HG03521 (cell line): ENCODE data around the gene KCNQ1OT1.

Source experiments
- ATAC-seq: cut with Tn5 transposase; IDR thresholded peaks from one replicate; pipeline ENCODE4 v1.9.1; 2021; ENCODE audit warnings: mild to moderate bottlenecking, moderate library complexity; ENCODE audit not compliant: unreplicated experiment

The KCNQ1OT1 gene

DNA sequence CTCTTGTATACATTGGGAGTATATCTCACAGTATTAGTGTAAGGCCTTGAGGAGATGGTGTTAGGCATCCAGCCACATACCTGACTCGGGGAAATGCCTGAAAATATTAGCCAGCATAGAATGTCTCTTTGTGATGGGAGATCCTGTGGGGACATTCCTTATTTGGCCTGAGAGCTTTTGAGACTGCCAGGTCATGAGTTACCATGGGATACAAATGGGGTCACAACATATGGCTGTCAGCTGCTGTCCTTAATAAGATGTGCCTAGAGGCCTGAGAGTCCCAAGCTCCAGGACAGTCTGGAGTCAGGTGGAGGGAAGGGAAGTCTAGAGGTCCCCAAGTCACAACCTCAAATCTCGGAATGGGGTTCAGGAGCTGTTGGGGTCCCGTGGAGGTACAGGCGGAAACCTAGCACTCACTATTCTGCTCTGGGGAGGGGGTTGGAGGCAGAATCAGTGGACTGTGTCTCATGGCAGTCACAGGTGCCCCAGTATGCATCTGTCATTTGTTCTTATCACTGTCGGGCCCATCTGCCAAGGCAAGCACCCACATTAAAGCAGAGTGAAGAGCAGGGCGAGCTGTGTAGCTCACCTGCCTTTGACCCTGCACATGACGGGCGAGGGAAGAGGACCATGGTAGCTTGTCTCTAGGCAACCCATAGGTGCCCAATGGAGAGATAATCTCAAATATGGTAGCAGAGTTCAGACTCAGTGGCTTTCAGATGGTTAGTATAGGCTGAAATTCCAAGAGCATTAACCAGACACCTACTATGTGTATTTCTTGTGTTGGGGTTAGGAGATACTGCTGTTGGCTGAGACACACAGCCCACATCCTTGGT lies 29.9 kb downstream of the KCNQ1OT1 start:
- ATAC-seq, result no peak

DNA sequence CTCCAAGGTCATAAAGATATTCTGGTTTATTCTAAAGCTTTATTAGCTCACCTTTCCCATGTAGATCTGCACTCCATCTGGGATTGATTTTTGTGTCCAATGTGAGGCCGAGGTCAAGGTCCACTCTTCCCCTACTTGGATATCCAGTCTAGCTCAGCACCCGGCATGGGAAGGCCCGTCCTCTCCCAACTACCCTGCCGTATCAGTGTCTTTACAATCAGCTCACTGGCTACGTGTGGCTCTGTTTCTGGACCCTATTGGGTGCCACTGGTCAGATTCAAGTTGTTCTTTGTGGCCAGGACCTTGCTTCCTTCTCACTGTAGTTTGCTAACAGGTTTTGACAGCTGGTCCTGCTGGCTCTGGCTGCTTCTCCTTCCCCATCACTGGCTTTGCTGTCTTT lies 30.9 kb downstream of the KCNQ1OT1 start:
- ATAC-seq, result no peak

DNA sequence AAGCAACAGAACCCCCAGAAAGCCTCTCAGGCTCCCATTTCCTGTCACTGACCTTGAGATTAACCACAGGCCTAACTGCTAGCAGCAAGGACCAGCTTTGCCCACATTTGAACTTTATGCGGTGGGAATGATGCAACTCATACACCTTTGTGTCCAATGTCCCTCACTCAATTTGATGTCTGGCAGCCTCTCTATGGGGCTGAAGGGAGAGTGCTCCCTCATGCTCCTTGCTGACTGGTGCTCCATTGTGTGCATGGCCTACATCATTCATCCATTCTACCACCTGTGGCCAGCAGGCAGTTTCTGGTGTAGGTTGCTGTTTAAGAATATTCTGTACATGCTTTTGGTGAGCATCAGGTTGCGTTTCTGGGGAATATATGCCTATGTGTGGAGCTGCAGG lies 31.9 kb downstream of the KCNQ1OT1 start:
- ATAC-seq, result no peak

DNA sequence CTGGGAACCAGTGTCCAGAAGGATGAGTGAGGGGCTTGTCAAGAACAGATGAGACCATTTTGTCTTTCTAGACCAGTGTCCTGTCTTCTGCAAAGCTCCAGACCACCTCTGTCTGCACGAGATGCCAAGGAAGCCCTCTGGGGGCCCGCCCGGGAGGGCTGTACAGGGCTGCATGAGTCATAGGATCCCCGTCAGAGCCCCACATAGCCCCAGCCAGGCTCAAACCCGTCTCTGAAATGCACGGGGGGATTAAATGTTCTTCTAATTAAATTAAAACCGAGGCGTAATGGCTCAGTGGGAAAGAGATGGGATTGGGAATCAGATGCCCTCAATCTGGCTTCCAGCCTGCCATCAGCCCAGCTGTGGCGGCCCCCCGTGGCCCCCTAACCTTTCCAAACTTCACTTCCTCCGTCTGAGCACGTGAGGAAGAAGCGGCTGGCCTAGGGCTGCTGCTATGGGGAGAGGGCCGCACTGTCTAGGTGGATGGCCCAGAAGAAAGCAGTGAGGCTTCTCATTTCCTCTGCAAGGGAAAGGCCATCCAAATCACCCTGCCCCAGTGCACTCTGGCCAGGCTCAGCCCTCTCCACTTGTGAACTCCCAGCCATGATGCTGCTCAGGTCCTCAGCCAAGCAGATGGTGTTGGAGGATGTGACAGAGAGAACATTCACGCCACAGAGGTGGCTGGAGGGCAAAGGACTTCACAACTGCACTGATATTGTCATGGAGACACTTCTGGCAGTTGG lies 32.8 kb downstream of the KCNQ1OT1 start:
- no peak for ATAC-seq

DNA sequence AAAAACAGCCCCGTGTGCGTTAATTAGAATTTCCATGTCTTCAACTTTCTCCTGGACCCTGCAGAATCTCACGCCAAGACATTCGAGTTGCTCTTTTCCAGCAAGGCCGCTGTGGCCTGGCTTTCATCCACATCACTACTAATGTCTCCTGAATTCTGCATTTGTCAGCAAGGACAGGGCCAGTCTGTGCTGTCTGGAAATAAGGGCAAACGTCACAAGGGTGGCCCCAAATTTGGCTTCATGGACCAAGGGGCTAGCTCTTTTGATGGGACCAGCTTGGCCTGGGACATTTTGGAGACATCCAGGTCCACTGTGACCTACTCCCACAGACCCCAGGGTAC lies 33.4 kb downstream of the KCNQ1OT1 start:
- ATAC-seq, result no peak

DNA sequence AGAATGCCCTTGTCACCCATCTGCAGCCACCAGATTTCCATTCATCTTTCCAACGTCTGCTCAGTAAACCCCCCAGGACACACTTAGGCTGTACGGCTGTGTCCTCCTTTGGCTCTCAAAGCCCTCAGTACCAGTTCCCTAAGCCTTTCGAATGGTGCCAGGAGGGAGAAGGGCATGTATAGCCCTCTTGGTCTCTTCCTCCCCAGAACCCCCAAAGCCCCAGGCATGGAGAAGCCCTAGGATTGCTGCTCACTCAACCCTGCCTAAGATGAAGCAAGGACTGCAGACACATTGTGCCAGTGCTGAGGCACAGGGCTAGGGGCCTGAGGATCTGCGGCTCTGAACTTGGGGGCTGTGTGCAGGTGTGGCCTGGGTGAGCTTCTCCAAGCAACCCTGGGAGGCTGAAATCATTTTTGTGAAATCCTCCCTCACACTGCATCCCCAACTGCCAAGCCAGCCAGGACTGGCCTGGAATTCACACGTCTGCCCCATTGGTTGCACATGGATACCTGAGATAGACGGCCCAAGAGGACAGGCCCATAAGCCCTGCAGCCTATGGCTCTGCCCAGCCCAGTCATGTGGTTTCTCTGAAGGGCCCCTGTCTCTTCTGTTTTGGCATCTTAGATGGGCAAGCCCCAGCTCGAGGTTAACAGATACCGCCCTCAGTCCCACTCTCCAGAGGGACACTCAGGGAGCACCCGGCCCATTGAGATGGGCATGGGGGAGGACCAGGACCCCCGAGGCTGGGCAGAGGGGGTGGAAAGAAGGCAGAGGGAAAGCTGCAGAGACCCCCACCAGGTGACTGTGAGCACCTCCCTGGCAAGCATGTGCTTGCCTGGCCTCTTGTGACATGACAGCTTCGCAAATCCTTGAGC lies 34.0 kb downstream of the KCNQ1OT1 start:
- no peak for ATAC-seq

DNA sequence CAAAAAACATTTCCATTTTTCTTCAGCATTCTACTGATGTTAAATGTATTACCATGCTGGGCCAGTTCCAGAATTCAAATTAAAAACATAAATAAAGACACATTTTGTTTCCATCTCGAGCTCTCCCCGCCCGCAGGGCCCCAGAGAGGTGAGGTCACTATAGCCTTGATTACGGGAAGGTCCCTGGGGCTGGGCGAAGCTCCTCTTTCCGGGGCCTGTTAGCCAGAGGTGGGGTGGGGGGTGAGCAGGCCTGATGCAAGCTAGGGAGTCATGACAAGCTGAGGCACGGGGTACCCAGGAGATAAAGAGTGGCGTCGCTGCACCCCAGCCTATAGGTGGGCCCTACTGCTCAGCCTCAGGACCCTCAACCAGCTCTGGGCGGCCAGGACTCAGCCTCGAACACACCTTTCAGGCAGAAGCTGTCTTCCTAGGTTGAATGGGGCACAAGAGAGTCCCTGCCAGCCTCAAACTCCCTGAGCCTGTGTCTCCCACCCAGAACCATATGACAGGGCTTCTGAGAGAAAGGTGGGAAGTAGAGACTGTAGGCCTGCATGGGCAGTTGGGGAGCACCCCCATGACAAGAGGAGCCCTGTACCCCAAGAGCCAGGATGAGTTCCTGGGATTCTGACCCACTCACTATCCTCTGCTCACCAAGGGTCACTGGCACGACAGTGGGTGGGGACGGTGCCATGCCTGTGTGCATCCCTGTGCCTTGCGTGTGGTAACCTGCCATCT lies 34.8 kb downstream of the KCNQ1OT1 start:
- no peak for ATAC-seq

DNA sequence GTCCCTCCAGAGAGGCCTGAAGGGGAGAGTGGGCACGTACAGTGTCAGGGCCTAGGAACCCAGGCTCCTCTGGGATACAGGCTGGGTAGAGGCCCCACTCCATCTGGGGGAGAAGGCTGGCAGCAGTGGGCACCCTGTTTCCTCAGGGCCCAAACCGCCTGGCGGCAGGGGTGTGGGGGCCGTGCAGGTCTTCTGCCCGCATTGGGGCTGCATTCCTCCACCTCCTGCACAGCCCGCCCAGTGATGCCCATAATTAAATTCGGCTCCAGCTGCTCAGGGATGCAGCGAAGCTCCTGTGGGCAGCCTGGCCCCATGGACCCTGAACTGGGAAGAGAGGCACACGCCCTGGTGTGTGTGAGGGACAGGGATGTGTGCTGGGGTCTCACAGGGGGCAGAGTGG lies 35.4 kb downstream of the KCNQ1OT1 start:
- ATAC-seq, result no peak

DNA sequence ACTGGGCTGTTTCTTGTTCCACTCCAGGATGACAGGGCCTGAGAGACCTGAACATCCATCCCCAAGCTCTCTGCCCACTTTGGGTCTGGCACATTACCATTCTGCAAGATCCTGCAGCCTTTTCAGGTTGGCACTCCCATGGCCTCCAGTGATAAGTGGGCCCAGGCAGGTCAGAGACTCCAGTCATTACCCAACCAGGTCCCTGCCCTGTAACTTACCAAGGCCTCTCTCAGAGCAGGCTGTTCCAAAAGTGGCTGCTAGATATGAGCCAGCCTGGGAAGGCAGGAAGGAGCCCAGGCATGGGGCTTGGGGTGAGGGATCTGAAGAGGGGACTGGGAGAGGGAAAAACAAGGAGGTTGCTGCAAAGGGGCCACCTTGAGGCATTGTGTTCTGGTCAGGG lies 35.9 kb downstream of the KCNQ1OT1 start:
- ATAC-seq, result no peak

DNA sequence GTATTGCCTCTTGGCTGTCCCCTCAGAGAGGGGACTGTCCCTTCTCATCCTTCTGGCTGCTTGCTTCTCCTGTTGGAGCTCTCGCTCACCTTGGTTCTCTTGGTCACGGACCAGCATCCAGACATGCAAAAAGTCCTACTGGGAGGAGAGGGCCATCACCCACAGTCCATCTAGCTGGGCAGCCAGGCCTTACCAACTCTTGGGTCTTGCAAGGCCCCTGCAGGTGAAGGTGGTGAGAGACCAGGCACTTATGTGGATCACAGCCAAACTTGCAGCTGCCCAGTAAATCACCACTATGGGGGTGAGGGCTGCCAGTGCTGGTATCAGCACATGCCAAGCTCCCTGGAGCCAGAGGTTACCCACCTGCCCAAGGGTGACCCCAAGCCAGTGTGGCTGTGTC lies 36.3 kb downstream of the KCNQ1OT1 start:
- ATAC-seq, result no peak

DNA sequence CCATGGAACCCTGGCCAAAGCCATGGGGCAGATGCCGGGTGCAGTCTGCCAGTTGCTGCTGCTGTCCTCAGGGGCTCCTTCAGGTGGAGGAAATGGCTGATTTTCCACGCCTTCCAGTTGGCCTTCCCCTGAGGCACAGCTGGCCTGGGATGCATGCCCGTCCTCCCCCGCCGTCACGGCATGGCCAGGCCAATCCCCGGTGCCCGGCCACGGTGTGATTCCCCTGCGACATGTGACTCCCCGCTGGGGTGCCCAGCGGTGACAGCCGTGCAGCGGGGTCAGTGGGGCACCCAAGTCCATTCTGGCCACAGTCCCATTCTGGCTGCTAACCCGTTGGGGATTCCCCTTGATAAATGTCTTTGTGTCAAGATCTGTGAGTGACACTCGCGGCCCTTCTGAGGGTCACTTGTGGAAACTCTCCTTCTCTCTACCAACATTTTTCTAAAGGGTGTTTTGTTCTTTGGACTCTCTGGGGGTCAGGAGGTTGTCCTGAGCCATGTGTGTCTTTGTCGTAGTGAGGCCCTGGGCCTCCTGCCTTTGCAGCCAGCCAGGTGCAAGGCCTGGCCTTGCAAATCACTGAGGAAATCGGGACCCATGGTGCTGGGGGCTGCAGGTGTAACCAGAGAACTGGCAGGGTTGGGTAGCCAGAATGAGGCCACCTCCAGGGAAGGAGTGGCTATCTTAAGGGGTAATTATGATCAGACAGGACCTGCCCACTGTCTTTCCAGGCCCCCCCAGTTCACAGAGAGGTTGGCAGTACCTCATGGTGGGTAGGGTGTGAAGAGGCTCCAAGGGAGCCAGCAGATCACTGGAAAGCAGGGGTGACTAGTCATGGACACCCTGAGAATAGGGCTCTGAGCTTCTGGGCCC lies 37.1 kb downstream of the KCNQ1OT1 start:
- no peak for ATAC-seq

DNA sequence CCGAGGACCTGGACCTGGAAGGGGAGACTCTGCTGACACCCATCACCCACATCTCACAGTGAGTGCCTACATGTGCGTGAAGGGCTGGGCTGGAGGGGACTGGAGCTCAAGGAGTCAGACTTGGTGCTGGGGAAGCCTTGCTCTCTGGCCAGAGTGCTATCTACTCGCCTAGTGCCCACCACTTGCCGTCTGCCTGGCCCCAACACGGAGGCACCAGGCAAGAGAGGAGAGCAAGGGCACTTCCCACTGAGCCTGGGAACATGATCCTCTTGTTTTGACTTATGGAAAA lies 37.8 kb downstream of the KCNQ1OT1 start:
- ATAC-seq, result no peak

DNA sequence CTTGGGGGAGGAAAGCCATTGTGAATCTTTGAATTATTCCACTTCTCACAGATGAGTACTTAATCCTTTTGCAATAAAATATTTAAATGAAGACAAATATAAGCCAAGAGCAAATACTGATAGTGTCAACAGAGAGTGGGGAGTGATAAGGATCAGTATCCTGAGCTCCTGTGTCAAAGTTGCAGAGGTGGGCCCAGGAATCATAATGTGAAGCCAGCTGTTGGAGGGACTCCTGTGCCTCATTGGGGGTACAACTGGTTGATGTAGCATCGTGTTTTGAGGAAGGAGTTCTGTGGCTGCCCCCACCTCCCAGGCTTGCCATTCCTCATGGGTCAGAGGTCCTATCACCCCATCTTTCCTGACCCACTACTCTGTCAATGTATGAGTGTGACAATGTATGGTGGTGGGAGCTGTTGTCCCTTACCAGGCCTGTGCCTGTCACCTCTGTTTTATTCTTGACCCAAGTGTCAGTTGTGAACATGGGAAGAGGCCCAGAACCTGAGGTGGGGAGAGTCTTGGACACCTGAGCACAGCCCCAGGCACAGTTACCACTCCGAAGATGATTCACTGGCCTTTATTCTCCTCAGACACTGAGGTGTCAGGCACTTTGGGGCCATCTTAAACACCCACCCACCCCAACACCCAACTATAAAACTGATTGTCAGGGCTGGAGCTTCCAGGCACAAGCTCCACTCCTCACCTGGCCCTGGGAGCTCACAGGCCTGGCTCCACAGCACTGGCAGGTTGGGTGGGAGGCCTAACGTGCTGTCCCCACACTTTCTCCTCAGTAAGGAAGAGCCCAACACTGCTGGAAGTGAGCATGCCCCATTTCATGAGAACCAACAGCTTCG lies 38.4 kb downstream of the KCNQ1OT1 start:
- no peak for ATAC-seq

DNA sequence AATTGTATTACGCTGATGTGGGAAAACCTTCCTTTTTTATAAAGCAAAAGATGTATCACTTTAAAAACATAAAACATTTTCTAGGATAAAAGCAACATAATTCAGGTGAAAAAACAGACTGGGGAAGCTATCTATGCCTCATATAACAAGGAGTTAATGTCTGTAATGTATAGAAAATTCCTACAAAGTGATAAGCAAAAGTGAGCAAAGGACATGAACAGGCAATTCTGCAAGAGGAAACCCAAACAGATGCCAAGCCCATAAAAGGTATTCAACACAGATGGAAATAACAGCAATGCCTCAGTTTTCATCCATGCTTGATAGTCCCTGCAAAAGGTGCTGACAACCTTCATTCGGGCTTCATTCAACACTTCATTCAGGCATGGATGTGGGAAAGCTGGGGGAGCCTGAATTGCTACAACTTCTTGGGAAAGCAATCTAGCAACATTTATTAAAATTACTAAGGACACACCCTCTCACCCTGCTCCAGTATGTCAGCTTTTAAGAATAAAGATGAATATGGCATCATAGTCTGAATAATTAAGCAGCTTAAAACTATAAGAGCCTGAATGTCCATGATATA lies 39.3 kb downstream of the KCNQ1OT1 start:
- ATAC-seq, result no peak

DNA sequence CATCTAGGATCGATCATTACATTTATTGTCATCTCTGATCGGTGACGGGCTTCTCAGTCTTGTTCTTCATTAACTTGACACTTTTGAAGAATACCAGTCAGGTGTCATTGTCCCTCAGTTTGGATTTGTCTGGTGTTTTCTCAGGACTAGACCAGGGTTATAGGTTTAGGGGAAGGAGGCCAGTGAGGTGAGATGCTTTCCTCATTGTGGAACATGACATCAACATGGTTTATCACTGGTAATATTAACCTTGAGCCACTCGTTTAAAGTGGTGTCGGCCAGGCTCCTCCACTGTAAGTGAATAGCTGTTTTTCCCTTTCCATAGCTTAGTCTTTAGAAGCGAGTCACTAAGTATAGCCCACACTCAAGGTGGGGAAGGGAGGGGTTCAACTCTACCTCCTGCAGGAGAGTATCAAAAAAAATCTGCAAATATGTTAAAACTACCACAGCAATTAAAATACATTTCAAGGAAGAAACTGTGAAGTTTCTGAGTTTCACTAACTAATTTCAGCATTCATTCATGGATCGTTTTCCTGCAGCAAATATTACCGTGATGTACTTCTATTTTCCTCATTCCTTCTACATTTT lies 42.0 kb downstream of the KCNQ1OT1 start:
- ATAC-seq, result no peak

DNA sequence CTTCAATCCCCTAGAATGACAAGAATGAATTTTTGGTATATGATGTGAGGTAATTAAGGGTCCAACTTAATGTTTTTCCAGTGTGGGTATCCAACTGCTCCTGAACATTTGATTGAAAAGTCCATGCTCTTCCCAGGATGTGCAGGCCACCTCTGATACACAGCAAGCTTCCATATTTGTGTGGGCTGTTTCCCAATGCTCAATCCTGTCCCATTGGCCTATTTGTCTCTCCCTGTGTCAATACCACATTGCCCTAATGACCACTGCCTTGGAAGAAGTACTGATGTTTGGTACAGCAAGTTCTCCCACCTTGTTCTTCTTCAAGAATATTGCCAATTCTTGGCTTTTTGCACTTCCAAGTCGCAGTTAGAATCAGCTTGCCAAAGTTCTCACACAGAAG lies 42.9 kb downstream of the KCNQ1OT1 start:
- no peak for ATAC-seq

DNA sequence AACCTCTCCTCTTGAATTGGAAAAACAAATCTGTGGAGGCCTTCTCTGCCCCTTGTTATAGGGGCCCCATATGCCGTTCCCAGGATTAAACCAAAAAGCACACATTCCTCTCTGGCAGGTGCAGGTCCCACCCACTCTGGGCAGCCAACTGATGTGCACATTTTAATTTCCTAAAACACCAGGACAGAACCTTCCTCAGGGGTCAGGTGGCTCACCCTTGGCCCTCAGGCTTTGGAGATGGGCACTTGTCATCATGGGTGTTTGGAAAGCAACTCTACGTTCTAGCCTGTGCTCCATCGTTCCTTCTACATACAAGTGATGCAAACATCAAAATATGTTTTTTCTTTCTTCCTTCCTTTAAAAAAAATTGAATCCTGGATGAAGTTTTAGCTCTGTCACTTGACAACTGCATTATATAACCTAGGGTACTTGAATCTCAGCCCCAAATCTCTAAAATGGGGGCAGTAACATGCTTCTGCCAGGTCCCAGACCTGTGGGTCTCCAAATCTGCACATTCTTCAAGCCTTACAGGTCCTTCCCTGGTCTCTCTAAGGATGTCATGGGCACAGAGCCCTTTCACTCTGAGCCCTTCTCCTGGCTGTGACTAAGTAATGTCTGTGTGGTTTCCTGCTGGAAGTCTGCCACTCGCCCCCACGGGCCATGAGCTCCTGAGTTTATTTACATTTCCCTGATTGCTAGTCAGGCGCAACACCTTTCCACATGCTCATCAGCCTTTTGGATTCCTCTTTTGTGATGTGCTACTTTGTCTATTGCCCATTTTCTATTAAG lies 43.8 kb downstream of the KCNQ1OT1 start:
- ATAC-seq, result no peak
